AG04449 (cell line): ENCODE results near the gene SELPLG.

Experiments
- CTCF ChIA-PET: fragments of 350-600 bp; formaldehyde crosslinking; extraction: SDS; loops from one replicate; lab custom pipeline; 2021; ENCODE audit warnings: antibody characterized with exemption; lab: Yijun Ruan, JAX
- POLR2A ChIA-PET: fragments of 400-600, 350-600 bp; formaldehyde crosslinking; extraction: SDS; loops from one replicate; lab custom pipeline; 2020; ENCODE audit warnings: antibody characterized with exemption, inconsistent platforms; lab: Yijun Ruan, JAX
- DNase-seq: peaks from one replicate; pipeline ENCODE4 v3.0.0-alpha.2; 2010; ENCODE audit warnings: low read depth, low spot score
- H3K4me3 ChIP-seq: 2 replicates; pipeline ENCODE4 v1.5.1; 2011; ENCODE audit warnings: low read depth, mild to moderate bottlenecking, control low read depth, low read length
- CTCF ChIP-seq: IDR thresholded peaks from one replicate; pipeline ENCODE4 v1.5.1; 2011; ENCODE audit warnings: mild to moderate bottlenecking, moderate library complexity, low read length, control low read depth, inconsistent platforms; ENCODE audit not compliant: insufficient read depth; ENCODE audit errors: missing control alignments

Gene SELPLG

GRCh38 chr12:108583991-108584390 is 49.7 kb downstream of the SELPLG start:
- TF ChIP-seq CTCF: no peak
- ChIA-PET POLR2A (no interaction called here), CTCF (interaction anchor here (0.9 to 1.8 kb wide), 4 partner anchors 12 to 34 kb away, joined by 3 to 12 read pairs (median 4); no protein-coding TSS in a partner anchor)
- no peak for DNase-seq
- no peak overlapping the region for H3K4me3 ChIP-seq

GRCh38 chr12:108582978-108583770 is 50.5 kb downstream of the SELPLG start:
- no peak for DNase-seq
- TF ChIP-seq CTCF: no peak
- no peak overlapping the region for H3K4me3 ChIP-seq
- ChIA-PET POLR2A (interaction anchor here (0.6 kb wide), 1 partner anchor 10 kb away, joined by 3 read pairs; no protein-coding TSS in a partner anchor), CTCF (interaction anchor here (1.1 to 1.8 kb wide), 4 partner anchors 12 to 35 kb away, joined by 3 to 12 read pairs (median 5); no protein-coding TSS in a partner anchor)

GRCh38 chr12:108582509-108582908 is 51.2 kb downstream of the SELPLG start:
- ChIA-PET CTCF (interaction anchor here (1.1 to 3.8 kb wide), 3 partner anchors 12 to 36 kb away, joined by 5 to 27 read pairs (median 5); no protein-coding TSS in a partner anchor), POLR2A (no interaction called here)
- H3K4me3 ChIP-seq: no peak overlapping the region
- TF ChIP-seq CTCF: no peak
- DNase-seq: no peak

GRCh38 chr12:108581311-108582227 is 52.1 kb downstream of the SELPLG start:
- CTCF ChIA-PET: interaction anchor here (1.1 to 3.8 kb wide), 4 partner anchors 11 to 37 kb away, joined by 4 to 27 read pairs (median 5); no protein-coding TSS in a partner anchor

GRCh38 chr12:108580531-108580930 is 53.2 kb downstream of the SELPLG start:
- CTCF ChIA-PET: interaction anchor here (3.8 kb wide), 1 partner anchor 38 kb away, joined by 27 read pairs; no protein-coding TSS in a partner anchor

More at GRCh38 chr12:108581311-108582227, 52.1 kb downstream of the SELPLG start:
- no peak for TF ChIP-seq CTCF
- POLR2A ChIA-PET: no interaction called here
- H3K4me3 ChIP-seq: no peak overlapping the region
- no peak for DNase-seq

More at GRCh38 chr12:108580531-108580930, 53.2 kb downstream of the SELPLG start:
- DNase-seq: no peak
- no peak for TF ChIP-seq CTCF
- POLR2A ChIA-PET: interaction anchor here (1.1 kb wide), 1 partner anchor 29 kb away, joined by 3 read pairs; no protein-coding TSS in a partner anchor
- H3K4me3 ChIP-seq: no peak overlapping the region
